ENCODE measurements around the gene CENPU. TPM values are rescaled to one million over a fixed set of nuclear protein-coding genes. Genes with fewer than 3 reads are reported as not detected.

CENPU gene
- total and polyA plus RNA-seq, 2 of the 13 experiments (the other 11 are each of a cell fraction or from before 2014, with no cell fraction given) = 11.7 to 35.8 TPM

DNA sequence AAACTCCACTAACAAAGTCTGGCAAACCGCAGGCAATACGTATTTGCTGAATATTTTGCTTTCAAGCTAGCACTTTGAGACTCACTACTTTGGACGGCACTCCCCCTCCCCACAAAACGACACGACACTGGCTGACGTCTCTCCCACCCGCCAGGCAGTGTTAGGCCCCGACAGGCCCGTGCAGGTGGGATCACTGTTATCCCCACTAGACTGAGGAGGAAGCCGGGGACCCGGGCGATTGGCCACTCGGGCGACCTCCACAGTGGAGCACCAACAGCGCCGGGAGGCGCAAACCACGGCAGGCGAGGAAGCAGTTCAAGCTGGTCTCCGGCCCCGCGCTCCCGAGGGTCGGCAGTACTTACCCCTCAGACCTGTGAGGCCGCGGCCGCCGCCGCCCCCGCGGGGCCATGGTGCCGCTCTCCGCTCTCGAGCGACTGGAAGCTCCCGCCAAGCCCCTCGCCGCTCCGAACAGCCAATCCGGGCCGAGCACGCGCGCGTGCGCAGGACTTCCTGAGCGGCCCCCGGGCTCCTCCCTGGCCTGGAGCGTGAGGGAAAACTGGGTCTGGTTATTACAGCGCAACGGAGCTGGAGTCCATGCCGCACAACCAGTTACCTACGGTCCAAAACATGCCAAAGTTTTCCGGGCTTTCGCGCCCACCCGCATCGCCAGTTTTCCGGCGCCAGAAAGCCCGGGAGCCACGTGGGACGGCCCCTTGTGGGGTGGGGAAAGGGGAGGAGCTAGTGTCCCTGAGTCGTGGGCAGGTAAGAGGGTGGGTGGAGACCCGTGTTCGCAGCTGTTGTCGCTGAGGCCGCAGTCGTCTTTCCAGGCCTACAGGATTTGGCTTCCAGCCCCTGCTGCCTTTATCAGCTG lies at the start of gene CENPU (continued):
- TF ChIP-seq, protein P1, sequence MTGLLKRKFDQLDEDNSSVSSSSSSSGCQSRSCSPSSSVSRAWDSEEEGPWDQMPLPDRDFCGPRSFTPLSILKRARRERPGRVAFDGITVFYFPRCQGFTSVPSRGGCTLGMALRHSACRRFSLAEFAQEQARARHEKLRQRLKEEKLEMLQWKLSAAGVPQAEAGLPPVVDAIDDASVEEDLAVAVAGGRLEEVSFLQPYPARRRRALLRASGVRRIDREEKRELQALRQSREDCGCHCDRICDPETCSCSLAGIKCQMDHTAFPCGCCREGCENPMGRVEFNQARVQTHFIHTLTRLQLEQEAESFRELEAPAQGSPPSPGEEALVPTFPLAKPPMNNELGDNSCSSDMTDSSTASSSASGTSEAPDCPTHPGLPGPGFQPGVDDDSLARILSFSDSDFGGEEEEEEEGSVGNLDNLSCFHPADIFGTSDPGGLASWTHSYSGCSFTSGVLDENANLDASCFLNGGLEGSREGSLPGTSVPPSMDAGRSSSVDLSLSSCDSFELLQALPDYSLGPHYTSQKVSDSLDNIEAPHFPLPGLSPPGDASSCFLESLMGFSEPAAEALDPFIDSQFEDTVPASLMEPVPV (CRISPR knock-in tag; IDR thresholded peaks at IDR 0.05) = peak; percentile 96
- TF ChIP-seq, protein P2, sequence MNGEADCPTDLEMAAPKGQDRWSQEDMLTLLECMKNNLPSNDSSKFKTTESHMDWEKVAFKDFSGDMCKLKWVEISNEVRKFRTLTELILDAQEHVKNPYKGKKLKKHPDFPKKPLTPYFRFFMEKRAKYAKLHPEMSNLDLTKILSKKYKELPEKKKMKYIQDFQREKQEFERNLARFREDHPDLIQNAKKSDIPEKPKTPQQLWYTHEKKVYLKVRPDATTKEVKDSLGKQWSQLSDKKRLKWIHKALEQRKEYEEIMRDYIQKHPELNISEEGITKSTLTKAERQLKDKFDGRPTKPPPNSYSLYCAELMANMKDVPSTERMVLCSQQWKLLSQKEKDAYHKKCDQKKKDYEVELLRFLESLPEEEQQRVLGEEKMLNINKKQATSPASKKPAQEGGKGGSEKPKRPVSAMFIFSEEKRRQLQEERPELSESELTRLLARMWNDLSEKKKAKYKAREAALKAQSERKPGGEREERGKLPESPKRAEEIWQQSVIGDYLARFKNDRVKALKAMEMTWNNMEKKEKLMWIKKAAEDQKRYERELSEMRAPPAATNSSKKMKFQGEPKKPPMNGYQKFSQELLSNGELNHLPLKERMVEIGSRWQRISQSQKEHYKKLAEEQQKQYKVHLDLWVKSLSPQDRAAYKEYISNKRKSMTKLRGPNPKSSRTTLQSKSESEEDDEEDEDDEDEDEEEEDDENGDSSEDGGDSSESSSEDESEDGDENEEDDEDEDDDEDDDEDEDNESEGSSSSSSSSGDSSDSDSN (CRISPR knock-in tag; IDR thresholded peaks at IDR 0.05) = peak; percentile 66; the same call in 1 of the 2 replicates
- TF ChIP-seq CREM (IDR thresholded peaks at IDR 0.05) = peak; percentile 79
- TF ChIP-seq CREM (CRISPR knock-in tag; IDR thresholded peaks at IDR 0.05) = no peak
- TF ChIP-seq, protein P3, sequence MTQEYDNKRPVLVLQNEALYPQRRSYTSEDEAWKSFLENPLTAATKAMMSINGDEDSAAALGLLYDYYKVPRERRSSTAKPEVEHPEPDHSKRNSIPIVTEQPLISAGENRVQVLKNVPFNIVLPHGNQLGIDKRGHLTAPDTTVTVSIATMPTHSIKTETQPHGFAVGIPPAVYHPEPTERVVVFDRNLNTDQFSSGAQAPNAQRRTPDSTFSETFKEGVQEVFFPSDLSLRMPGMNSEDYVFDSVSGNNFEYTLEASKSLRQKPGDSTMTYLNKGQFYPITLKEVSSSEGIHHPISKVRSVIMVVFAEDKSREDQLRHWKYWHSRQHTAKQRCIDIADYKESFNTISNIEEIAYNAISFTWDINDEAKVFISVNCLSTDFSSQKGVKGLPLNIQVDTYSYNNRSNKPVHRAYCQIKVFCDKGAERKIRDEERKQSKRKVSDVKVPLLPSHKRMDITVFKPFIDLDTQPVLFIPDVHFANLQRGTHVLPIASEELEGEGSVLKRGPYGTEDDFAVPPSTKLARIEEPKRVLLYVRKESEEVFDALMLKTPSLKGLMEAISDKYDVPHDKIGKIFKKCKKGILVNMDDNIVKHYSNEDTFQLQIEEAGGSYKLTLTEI (CRISPR knock-in tag; conservative IDR thresholded peaks at IDR 0.05) = no peak
- TF ChIP-seq, protein P4, sequence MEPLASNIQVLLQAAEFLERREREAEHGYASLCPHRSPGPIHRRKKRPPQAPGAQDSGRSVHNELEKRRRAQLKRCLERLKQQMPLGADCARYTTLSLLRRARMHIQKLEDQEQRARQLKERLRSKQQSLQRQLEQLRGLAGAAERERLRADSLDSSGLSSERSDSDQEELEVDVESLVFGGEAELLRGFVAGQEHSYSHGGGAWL (CRISPR knock-in tag; IDR thresholded peaks at IDR 0.05) = peak; percentile 98
- TF ChIP-seq, protein P5, sequence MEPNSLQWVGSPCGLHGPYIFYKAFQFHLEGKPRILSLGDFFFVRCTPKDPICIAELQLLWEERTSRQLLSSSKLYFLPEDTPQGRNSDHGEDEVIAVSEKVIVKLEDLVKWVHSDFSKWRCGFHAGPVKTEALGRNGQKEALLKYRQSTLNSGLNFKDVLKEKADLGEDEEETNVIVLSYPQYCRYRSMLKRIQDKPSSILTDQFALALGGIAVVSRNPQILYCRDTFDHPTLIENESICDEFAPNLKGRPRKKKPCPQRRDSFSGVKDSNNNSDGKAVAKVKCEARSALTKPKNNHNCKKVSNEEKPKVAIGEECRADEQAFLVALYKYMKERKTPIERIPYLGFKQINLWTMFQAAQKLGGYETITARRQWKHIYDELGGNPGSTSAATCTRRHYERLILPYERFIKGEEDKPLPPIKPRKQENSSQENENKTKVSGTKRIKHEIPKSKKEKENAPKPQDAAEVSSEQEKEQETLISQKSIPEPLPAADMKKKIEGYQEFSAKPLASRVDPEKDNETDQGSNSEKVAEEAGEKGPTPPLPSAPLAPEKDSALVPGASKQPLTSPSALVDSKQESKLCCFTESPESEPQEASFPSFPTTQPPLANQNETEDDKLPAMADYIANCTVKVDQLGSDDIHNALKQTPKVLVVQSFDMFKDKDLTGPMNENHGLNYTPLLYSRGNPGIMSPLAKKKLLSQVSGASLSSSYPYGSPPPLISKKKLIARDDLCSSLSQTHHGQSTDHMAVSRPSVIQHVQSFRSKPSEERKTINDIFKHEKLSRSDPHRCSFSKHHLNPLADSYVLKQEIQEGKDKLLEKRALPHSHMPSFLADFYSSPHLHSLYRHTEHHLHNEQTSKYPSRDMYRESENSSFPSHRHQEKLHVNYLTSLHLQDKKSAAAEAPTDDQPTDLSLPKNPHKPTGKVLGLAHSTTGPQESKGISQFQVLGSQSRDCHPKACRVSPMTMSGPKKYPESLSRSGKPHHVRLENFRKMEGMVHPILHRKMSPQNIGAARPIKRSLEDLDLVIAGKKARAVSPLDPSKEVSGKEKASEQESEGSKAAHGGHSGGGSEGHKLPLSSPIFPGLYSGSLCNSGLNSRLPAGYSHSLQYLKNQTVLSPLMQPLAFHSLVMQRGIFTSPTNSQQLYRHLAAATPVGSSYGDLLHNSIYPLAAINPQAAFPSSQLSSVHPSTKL (CRISPR knock-in tag; IDR thresholded peaks at IDR 0.05) = peak; percentile 89
- peak; percentile 85; the same call in 1 of the 2 replicates for TF ChIP-seq ZNF75D (CRISPR knock-in tag; IDR thresholded peaks at IDR 0.05; ENCODE audit: borderline replicate concordance)
- no peak for TF ChIP-seq PLRG1 (conservative IDR thresholded peaks at IDR 0.05)
- peak; percentile 89 for TF ChIP-seq ZMAT3 (CRISPR knock-in tag; conservative IDR thresholded peaks at IDR 0.05)
- TF ChIP-seq STAT5B (CRISPR knock-in tag; IDR thresholded peaks at IDR 0.05) = peak; percentile 38; the same call in 1 of the 2 replicates
- peak; percentile 89 for TF ChIP-seq ZSCAN29 (CRISPR knock-in tag; conservative IDR thresholded peaks at IDR 0.05)
- TF ChIP-seq, protein P6, sequence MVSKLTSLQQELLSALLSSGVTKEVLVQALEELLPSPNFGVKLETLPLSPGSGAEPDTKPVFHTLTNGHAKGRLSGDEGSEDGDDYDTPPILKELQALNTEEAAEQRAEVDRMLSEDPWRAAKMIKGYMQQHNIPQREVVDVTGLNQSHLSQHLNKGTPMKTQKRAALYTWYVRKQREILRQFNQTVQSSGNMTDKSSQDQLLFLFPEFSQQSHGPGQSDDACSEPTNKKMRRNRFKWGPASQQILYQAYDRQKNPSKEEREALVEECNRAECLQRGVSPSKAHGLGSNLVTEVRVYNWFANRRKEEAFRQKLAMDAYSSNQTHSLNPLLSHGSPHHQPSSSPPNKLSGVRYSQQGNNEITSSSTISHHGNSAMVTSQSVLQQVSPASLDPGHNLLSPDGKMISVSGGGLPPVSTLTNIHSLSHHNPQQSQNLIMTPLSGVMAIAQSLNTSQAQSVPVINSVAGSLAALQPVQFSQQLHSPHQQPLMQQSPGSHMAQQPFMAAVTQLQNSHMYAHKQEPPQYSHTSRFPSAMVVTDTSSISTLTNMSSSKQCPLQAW (CRISPR knock-in tag; IDR thresholded peaks at IDR 0.05) = peak; percentile 99
- TF ChIP-seq SMAD1 (CRISPR knock-in tag; IDR thresholded peaks at IDR 0.05; ENCODE audit: borderline replicate concordance, low read depth) = peak; percentile 96; the same call in 1 of the 2 replicates
- peak; percentile 63 for TF ChIP-seq FOXK2 (IDR thresholded peaks at IDR 0.05)
- TF ChIP-seq TGIF2 (CRISPR knock-in tag; IDR thresholded peaks at IDR 0.05) = peak; percentile 96
